GM21786 (cell line): ENCODE results near the gene HELT.
"Not testable (repeated sequence)": the region's sequence is repeated elsewhere in the genome, so short reads cannot be mapped to it uniquely, and the experiment has no call there.

ENCODE experiments used
- ATAC-seq: cut with Tn5 transposase; IDR thresholded peaks from one replicate; pipeline ENCODE4 v1.9.1; 2021; ENCODE audit not compliant: unreplicated experiment

The HELT gene

DNA sequence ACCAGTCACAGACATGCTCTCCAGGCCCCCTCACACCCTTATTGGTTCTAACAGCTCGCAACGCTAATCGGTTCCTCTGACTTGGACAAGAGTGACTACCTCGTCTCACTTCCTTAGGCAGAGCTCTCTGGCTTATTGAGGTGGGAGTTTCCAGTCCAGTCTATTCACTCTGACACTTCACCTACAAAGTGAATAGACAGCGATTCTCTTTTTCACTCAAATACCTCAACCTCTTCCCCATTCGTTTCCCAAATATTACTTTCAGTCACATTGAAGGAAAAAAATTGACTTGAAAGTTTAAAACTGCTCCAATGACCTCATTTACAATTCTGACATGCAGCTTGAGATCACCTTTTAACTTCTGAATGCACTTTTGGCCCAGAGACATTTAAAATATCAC is 17.7 kb downstream of the HELT start:
- ATAC-seq: no peak

DNA sequence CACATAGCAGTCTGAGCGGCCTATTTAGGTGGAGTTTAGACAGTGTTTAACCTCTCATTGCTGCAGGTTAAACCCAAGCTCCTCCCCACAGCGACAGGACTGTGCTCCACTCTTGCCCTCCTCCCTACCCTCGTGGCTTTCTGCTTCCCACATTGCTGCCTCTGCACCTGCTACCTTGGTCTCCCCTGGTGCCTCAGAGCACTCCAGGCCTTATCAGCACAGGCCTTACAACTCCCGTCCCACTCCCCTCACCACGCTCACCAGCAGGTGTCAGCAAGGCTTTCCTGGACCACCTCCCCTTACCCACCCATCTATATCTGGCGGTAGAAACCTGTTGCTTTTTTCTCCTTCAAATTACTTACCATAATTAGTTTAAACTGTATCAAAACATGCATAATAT is 18.6 kb downstream of the HELT start:
- ATAC-seq: no peak

DNA sequence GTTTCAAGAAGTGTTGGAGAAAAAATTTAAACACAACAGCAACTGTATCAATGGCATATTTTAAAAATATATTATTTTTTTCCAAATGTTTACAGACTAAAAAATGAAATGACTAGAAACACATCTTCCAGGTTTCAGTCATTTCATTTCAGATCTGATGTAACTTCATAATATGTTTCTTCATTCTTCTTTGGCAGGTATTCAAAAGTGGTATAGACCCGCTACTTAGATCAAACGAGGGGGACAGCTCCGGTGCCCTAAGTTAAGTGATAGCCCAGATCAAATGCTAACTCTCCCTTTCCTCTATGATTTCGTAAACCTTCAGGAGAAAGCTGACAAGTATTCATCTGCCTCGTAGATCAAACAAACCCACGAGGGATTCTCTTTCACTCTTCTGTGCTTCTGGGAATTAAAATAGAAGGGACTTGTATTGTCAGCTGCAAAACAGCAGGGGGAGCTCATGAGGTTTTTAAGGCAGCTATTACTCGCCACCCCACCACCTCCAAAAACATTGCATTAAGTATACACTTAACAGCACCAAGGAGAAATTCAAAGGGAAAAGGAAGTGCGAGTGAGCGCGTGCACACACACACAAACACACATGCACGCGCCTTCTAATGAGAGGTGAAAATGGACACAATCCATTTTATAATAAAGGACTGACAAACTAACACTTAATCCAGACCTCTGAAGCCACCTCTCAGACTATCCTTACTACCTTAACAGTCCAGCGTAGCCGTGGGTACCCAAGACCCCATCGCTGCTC is 21.4 kb downstream of the HELT start:
- peak; percentile 75 for ATAC-seq

DNA sequence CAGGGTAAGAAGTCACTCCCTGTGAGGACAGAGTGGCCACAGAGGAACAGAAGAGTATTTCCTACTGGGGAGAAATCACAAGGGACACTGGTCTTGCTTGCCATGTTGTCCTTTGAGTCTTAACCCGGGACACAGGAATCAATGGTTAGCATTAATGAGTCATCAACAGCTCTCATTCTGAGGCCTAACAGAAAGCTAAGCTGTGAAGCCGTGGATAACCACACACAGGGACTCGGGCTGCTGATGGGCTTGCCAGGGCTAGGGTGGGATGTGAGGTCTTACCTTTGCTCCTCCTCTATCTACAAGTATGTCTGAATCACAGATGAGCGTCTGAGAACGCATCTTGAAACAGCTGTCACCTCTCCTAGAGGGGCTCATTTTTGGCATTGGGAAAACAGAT is 22.2 kb downstream of the HELT start:
- ATAC-seq: no peak

DNA sequence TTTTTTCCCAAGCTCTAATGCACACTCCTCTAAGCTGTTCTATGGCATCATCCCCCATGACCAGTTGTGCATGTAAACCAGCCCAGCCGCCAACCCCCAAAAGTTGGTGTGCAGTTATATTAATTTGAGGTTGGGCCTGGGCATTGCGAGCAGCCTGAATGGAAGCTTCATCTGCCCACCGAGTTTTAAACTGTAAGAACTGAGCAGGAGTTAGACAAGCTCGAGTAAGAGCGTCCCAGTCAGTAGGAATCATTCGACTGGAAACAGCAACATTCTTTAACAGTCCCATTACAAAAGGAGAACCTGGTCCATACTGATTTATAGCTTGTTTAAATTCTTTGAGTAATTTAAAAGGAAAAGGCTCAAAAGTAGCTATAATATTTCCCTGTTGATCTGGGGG is 32.0 kb downstream of the HELT start:
- ATAC-seq: not testable (repeated sequence)

- not testable (repeated sequence) for ATAC-seq
Observed at GRCh38 chr4:185051283-185051682, 33.0 kb downstream of the HELT start.

- ATAC-seq: no peak
Observed at GRCh38 chr4:185053746-185054145, 35.5 kb downstream of the HELT start.

DNA sequence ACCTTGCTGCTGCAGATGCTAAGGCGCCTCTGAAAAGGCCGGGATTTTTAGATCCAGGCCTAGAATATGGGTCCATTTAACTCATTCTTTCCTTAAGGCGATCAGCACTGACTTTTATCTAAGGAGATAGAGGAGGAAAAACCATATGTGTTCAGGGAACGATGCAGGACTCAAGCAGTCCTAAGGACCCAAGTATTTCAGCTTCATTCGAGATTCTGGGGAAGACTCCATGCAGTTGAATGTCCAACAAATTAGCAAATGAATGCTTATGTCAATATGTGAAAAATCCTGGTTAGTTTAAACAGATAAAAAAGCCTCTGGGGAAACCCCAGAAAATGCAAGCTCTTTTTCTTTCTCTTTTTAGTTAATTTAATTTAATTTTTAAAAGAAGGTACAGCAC is 36.0 kb downstream of the HELT start:
- ATAC-seq: no peak

DNA sequence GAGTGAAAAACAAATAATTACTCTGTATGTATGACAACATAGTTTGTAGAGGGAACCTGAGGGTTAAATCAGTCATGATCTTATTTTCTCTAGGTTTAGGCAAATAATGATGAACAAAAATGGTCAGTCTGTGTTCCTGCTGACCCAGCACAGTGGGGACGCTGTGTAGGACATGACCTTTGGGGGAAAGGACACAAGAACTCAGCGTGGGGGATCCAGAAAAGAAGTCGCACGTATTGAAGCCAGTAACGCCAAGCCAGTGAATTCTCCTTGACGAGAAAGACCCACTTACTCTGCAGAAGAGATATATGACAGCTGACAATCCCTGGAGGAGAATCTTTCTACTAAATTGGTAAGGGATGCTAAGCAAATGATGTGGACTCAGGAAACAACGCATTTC is 36.6 kb downstream of the HELT start:
- ATAC-seq: no peak

DNA sequence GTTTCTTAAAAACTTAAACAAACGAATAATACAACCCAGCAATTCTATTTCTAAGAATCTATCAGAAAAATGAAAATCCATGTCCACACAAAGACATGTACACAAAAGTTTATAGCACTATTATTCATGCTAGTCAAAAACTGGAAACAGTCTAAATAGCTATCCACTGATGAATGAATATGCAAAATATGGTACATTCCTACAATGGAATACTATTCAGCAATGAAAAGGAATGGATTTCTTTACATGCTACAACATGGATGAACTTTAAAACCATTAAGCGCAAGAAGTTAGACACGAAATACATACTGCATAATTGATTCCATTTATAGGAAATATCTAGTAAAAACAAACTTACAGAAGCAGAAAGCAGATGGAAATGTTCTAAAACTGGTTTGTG is 43.3 kb downstream of the HELT start:
- no peak for ATAC-seq

DNA sequence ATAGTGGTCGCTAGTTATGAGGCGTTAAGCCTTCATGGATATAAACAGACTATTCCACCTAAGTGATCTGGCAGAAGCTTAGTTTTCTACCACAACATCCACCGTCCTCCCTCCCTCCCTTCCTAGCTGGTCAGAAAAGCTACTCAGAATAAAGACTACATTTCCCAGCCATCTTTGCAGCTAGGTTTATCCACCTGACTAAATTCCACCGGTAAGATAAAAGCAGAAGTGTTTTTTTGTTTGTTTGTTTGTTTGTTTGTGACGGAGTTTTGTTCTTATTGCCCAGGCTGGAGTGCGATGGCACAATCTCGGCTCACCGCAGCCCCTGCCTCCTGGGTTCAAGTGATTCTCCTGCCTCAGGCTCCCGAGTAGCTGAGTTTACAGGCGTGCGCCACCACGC is 44.3 kb downstream of the HELT start:
- no peak for ATAC-seq

DNA sequence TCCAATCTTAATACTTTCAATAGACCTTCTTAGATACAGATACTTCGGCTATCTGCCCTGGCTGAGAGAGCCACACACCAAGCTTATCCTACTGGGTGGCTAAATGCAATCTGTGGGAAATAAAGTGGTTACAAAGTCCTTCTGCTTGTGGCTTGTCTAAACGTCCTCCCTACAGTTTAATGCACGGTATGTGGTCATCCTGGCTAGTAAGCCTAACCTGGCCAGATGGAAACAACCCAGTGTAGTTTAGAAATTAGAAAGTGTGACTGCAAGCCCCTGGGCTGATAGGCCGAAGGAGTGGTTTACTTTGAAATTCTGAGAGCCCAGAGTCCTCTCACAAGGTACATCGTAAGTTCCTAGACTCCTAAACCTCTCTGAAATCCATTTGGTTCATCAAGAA is 47.9 kb downstream of the HELT start:
- no peak for ATAC-seq

DNA sequence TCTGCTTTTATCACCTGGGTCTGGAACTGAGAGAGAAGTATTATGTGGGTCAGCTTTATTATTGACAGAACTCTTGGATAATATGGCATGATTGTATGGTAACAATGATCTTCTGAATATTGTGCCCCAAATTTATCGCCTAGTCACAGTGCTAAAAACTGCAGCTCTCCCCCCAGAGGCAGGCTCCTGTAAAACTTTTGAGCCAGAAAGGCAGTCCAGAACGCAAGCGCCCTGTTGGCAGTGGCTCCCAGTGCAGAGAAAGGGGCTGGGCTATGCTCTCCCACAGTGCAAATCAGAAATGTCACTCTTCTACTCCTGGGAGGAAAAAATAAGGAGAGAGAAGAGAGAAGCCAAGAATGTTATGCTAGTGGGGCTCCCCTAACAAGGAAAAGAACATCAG is 50.5 kb downstream of the HELT start:
- no peak for ATAC-seq
